Esophagus (tissue), 2 donors: ENCODE results near the gene SUSD4. TPM values are rescaled to one million over a fixed set of nuclear protein-coding genes. Genes with fewer than 3 reads are reported as not detected.

Source experiments
- H3K27ac ChIP-seq, 2 donors: one replicate each; pipeline ENCODE4 v1.5.1; 2013; ENCODE audit warnings: low read depth in 2 of 2, mild to moderate bottlenecking in 2 of 2, inconsistent platforms in 1 of 2, low read length in 1 of 2, moderate library complexity in 1 of 2
- H3K27me3 ChIP-seq, 2 donors: one replicate each; pipeline ENCODE4 v1.6.1; 2013; ENCODE audit warnings: low read length in 2 of 2, control low read depth in 1 of 2, mild to moderate bottlenecking in 1 of 2; ENCODE audit not compliant: insufficient read depth in 2 of 2, control insufficient read depth in 1 of 2
- H3K36me3 ChIP-seq, 2 donors: one replicate each; pipeline ENCODE4 v1.6.1; 2013; ENCODE audit warnings: low read length in 1 of 2; ENCODE audit not compliant: control insufficient read depth in 2 of 2, insufficient read depth in 2 of 2
- H3K4me1 ChIP-seq, 2 donors: one replicate each; pipeline ENCODE4 v1.6.1; 2013; ENCODE audit warnings: low read length in 1 of 2; ENCODE audit not compliant: control insufficient read depth in 2 of 2, insufficient read depth in 2 of 2
- H3K4me3 ChIP-seq, 2 donors: one replicate each; pipeline ENCODE4 v1.5.1; 2013; ENCODE audit warnings: low read length in 2 of 2, mild to moderate bottlenecking in 2 of 2, low read depth in 1 of 2, moderate library complexity in 1 of 2
- H3K9me3 ChIP-seq, 2 donors: one replicate each; pipeline ENCODE4 v1.6.1; 2013; ENCODE audit warnings: mild to moderate bottlenecking in 2 of 2, low read depth in 1 of 2, low read length in 1 of 2, moderate library complexity in 1 of 2; ENCODE audit not compliant: control insufficient read depth in 2 of 2, insufficient read depth in 1 of 2
- WGBS, 2 donors: extraction: QIAGEN DNeasy Blood & Tissue Kit; methylation state at CpG; one replicate each; pipeline ENCODE4 v1.1.7; 2013; 5-methylcytosine and 5-hydroxymethylcytosine counted together
- polyA plus RNA-seq, 2 donors: library from polyadenylated mRNA; stranded (reverse); fragments of 200-250 nt; gene quantifications; one replicate each; pipeline ENCODE4 v1.2.3, GENCODE V29; 2013
- donor health status: healthy with polysubstance abuse.
- donor health status: Bipolar disorder and iron deficiency.

SUSD4 gene
- polyA plus RNA-seq, 2 donors: 39.5 to 50.5 TPM

GRCh38 chr1:223198628-223198965 lies 165.4 kb downstream of the SUSD4 start:
- Histone ChIP-seq H3K27me3 (no peaks in the 10 kb centered on the region), H3K27ac (no peak overlapping the region), H3K9me3 (no peaks in the 10 kb centered on the region), H3K4me1 (peaks cover 4 to 7% of the 10 kb centered on the region in 2 donors), H3K4me3 (no peak overlapping the region), H3K36me3 (peaks cover 0 to 3% of the 10 kb centered on the region in 2 donors)
- 77 to 83% methylated on average over 3 of the region's 3 CpGs for WGBS, 2 donors

- Histone ChIP-seq H3K27me3 (no peaks in the 10 kb centered on the region), H3K9me3 (no peaks in the 10 kb centered on the region), H3K36me3 (peaks cover 0 to 3% of the 10 kb centered on the region in 2 donors), H3K4me1 (peaks cover 4 to 7% of the 10 kb centered on the region in 2 donors), H3K4me3 (no peak overlapping the region), H3K27ac (no peak overlapping the region)
- 67 to 71% methylated on average over 4 of the region's 4 CpGs for WGBS, 2 donors
Observed at GRCh38 chr1:223197923-223198627, 165.9 kb downstream of the SUSD4 start.

DNA sequence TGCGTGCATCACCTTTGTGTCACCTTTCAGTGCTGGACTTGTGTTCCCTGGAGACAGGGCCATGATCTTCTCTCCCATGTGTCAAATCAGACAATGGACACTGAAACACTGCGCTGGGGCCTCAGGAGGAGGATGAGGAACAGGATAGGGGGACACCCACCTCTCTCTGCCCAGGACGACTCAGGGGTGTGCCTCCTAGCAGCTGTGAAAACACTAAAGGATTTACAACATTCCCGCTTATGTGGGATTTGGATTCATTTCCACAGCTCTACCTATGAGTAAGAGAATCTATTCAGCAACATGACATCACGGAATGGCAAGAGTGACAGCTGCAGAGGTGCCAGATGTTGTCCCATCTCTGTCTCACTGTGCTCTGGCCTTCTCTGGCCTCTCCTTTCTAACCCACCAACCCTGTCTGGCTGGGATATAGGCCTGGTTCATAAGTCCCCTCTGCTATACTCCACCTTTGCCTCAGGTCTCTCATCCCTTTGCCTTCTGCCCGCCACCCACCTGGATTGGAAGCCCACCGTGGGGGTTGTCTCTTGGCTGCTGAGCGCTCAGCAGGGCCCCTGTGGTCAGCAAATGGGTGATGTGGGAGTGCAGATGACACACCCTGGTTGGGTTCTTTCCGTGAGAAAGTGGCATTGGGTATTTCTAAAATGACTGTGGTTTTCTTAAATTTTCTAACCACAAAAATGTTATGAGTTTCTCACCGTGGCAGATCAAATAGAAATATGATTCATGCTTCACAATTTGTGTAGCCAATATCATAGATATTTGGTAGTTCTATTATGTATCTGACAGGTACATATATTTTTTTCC lies 173.9 kb downstream of the SUSD4 start:
- Histone ChIP-seq H3K27ac (no peak overlapping the region), H3K36me3 (no peaks in the 10 kb centered on the region), H3K4me1 (peaks cover 0 to 2% of the 10 kb centered on the region in 2 donors), H3K4me3 (no peak overlapping the region), H3K27me3 (no peaks in the 10 kb centered on the region), H3K9me3 (no peaks in the 10 kb centered on the region)
- WGBS, 2 donors: 56 to 62% methylated on average over 10 of the region's 10 CpGs

DNA sequence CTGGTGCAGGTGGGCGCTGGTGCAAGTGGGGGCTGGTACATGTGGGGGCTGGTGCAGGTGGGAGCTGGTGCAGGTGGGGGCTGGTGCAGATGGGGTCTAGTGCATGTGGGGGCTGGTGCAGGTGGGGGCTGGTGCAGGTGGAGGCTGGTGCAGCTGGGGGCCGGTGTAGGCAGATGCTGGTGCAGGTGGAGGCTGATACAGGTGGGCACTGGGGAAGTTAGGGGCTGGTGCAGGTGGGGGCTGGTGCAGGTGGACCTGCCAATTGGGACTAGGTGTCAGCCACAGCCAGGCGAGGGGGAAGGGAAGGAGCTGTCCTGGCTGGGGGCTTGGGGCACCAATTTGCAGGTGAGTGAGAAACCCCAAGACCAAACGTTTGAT lies 174.5 kb downstream of the SUSD4 start:
- Histone ChIP-seq H3K27ac (no peak overlapping the region), H3K4me3 (no peak overlapping the region), H3K4me1 (peaks cover 0 to 2% of the 10 kb centered on the region in 2 donors), H3K9me3 (no peaks in the 10 kb centered on the region), H3K36me3 (no peaks in the 10 kb centered on the region), H3K27me3 (no peaks in the 10 kb centered on the region)
- WGBS, 2 donors: 73 to 81% methylated on average over 4 of the region's 4 CpGs

GRCh38 chr1:223188618-223189356 lies 175.2 kb downstream of the SUSD4 start:
- H3K36me3 ChIP-seq: no peaks in the 10 kb centered on the region
- peaks cover 0 to 2% of the 10 kb centered on the region in 2 donors for H3K4me1 ChIP-seq
- WGBS, 2 donors: 87 to 90% methylated on average over 5 of the region's 5 CpGs
- no peaks in the 10 kb centered on the region for H3K9me3 ChIP-seq
- no peaks in the 10 kb centered on the region for H3K27me3 ChIP-seq
- no peak overlapping the region for H3K27ac ChIP-seq
- no peak overlapping the region for H3K4me3 ChIP-seq

- Histone ChIP-seq H3K4me1 (peaks cover 0 to 2% of the 10 kb centered on the region in 2 donors), H3K9me3 (no peaks in the 10 kb centered on the region), H3K27ac (no peak overlapping the region), H3K4me3 (no peak overlapping the region), H3K36me3 (no peaks in the 10 kb centered on the region), H3K27me3 (no peaks in the 10 kb centered on the region)
- WGBS, 2 donors: 94% methylated on average over 3 of the region's 3 CpGs
Observed at GRCh38 chr1:223186800-223187199, 177.2 kb downstream of the SUSD4 start.

DNA sequence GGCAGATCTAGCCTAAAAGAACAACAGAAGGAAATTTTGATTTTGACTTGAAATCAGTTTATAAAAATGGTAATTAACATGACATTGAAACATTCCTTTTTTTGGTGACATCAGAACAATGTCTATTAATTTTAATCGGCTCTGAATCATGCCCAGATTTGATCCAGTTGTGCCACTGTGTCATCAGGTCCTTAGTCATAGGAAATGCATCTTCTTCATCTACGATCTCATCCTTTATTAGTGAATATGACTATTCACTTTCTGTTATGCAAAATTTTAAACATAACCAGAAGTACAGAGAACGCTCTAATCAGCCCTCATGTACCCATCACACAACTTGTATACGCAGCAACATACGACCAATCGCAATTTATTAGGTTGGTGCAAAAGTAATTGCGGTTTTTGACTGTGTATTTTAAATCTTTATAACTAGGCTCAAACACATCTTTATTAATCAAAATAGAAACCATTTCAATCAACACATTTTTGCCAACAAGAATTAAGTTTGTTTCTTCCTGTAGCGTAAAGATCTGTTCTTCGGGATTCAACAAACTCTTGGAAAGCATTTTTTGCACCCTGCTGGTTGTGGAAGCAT lies 180.6 kb downstream of the SUSD4 start:
- WGBS, 2 donors: 83 to 86% methylated on average over 9 of the region's 9 CpGs
- Histone ChIP-seq H3K36me3 (no peaks in the 10 kb centered on the region), H3K4me3 (no peak overlapping the region), H3K9me3 (no peaks in the 10 kb centered on the region), H3K4me1 (peaks cover 0 to 2% of the 10 kb centered on the region in 2 donors), H3K27me3 (no peaks in the 10 kb centered on the region), H3K27ac (no peak overlapping the region)

- Histone ChIP-seq H3K36me3 (no peaks in the 10 kb centered on the region), H3K27ac (peak overlapping the region; percentile 88 to 91), H3K4me3 (no peak overlapping the region), H3K4me1 (peaks cover 0 to 2% of the 10 kb centered on the region in 2 donors), H3K27me3 (no peaks in the 10 kb centered on the region), H3K9me3 (no peaks in the 10 kb centered on the region)
- 28 to 32% methylated on average over 5 of the region's 5 CpGs for WGBS, 2 donors
Observed at GRCh38 chr1:223180731-223181321, 183.2 kb downstream of the SUSD4 start.

DNA sequence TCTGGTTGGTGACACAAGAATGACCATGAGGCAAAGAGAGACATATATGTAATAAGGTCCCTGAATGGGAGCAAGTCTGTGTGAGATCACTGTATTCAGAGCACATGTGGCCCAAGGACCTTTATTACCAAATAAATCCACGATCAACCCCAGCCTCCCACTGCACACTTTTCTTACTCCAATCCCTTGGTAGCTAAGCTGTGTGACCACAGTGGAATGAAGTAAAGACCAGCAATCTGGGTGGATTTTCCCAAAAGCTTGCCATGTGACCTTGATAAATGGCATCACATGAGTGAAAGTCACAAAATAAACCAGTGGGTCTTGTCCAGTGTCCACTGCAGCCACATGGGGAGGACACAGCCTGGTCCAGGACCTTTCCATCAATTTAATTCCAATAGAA lies 184.2 kb downstream of the SUSD4 start:
- Histone ChIP-seq H3K27ac (peak overlapping the region; percentile 79 to 82), H3K9me3 (no peaks in the 10 kb centered on the region), H3K36me3 (no peaks in the 10 kb centered on the region), H3K4me3 (no peak overlapping the region), H3K4me1 (peaks cover 0 to 2% of the 10 kb centered on the region in 2 donors), H3K27me3 (no peaks in the 10 kb centered on the region)
- 86 to 100% methylated on average over 1 of the region's 1 CpG for WGBS, 2 donors
